Panc1 (cell line): ENCODE results near the gene SSTR5. TPM values are rescaled to one million over a fixed set of nuclear protein-coding genes. Genes with fewer than 3 reads are reported as not detected.

Source experiments
- ATAC-seq: fragments of 200-7000 bp; cut with Tn5 transposase; 2 replicates; pipeline ENCODE4 v1.9.1; 2020; ENCODE audit warnings: mild to moderate bottlenecking, moderate library complexity
- BruUV-seq: library from RNA; stranded (reverse); fragments of 400-500 nt; replicated peaks from 2 replicates; lab custom pipeline; 2021; lab: Mats Ljungman, UMichigan
- CTCF ChIA-PET: fragments of 300-600 bp; sonication (Branson Sonifier 250); formaldehyde crosslinking; loops from one replicate; lab custom pipeline; 2022; ENCODE audit warnings: antibody characterized with exemption; lab: Charles Lee
- POLR2A ChIA-PET: fragments of 300-600 bp; sonication (Branson Sonifier 250); formaldehyde crosslinking; loops from one replicate; lab custom pipeline; 2022; ENCODE audit warnings: antibody characterized with exemption; lab: Charles Lee
- DNase-seq: peaks from one replicate; pipeline ENCODE4 v3.0.0-alpha.2; 2010; ENCODE audit warnings: low read depth, low spot score
- H3K27ac ChIP-seq: 2 replicates; pipeline ENCODE4 v1.5.1; 2011; ENCODE audit warnings: mild to moderate bottlenecking, low read length, inconsistent platforms
- H3K27me3 ChIP-seq: fragments of 200-500 bp; sonication (Bioruptor generic); 2 replicates; pipeline ENCODE4 v1.6.0; 2014; ENCODE audit warnings: low read length, inconsistent platforms; ENCODE audit not compliant: control insufficient read depth, insufficient read depth
- H3K36me3 ChIP-seq: fragments of 200-500 bp; sonication (Bioruptor generic); 2 replicates; pipeline ENCODE4 v1.5.1; 2014; ENCODE audit warnings: inconsistent platforms, mild to moderate bottlenecking, low read length, moderate library complexity; ENCODE audit not compliant: control insufficient read depth, insufficient read depth
- H3K4me1 ChIP-seq: 2 replicates; pipeline ENCODE4 v1.5.1; 2011; ENCODE audit warnings: inconsistent platforms, mild to moderate bottlenecking, low read length, moderate library complexity; ENCODE audit not compliant: control insufficient read depth, insufficient read depth
- H3K4me3 ChIP-seq, 2 experiments: 2 replicates each; pipeline ENCODE4 v1.5.1; 2011 to 2012; ENCODE audit warnings: low read depth in 2 of 2, low read length in 2 of 2, mild to moderate bottlenecking in 2 of 2, inconsistent platforms in 1 of 2, moderate library complexity in 1 of 2
- H3K9me3 ChIP-seq: fragments of 200-500 bp; sonication (Bioruptor generic); 2 replicates; pipeline ENCODE4 v1.5.1; 2014; ENCODE audit warnings: low read depth, mild to moderate bottlenecking, inconsistent platforms, low read length, moderate library complexity; ENCODE audit not compliant: control insufficient read depth, insufficient read depth
- CTCF ChIP-seq: fragments of 450-650 bp; IDR thresholded peaks from 2 replicates; pipeline ENCODE4 v1.5.1; 2017; ENCODE audit warnings: mild to moderate bottlenecking
- POLR2AphosphoS5 ChIP-seq: IDR thresholded peaks from 2 replicates; pipeline ENCODE4 v1.6.1; 2012; ENCODE audit warnings: mild to moderate bottlenecking, low read depth, low read length, moderate library complexity
- REST ChIP-seq, 2 experiments: IDR thresholded peaks; 2 replicates each; pipeline ENCODE4 v1.6.1; 2011 to 2012; ENCODE audit warnings: low read depth in 2 of 2, control low read depth in 1 of 2, low read length in 1 of 2, mild to moderate bottlenecking in 1 of 2, moderate library complexity in 1 of 2; ENCODE audit not compliant: insufficient read depth in 1 of 2
- SIN3A ChIP-seq: IDR thresholded peaks from 2 replicates; pipeline ENCODE4 v1.6.1; 2012; ENCODE audit warnings: low read depth, mild to moderate bottlenecking, low read length, moderate library complexity, borderline replicate concordance; ENCODE audit not compliant: insufficient read depth
- TCF7L2 ChIP-seq: IDR thresholded peaks from 2 replicates; pipeline ENCODE4 v1.6.1; 2011; ENCODE audit warnings: mild to moderate bottlenecking, low read depth, low read length, inconsistent platforms
- in situ Hi-C: cut with HindIII; loops from 2 replicates; pipeline ENCODE4 v1.10.0; 2016; ENCODE audit warnings: low sequenced_read_pairs, low pct_unique_long_range_greater_than_20kb
- intact Hi-C: fragments of 100-400 bp; cut with micrococcal nuclease; formaldehyde crosslinking; loops from one replicate; pipeline ENCODE4 v1.10.0; 2022; ENCODE audit not compliant: unreplicated experiment
- total RNA-seq: library from RNA; stranded (reverse); gene quantifications from one replicate; pipeline ENCODE4 v1.2.1, GENCODE V29; 2021; ENCODE audit not compliant: unreplicated experiment

SSTR5 gene
- total RNA-seq, 1 experiment from 2014 or later, result 2.8 TPM

DNA sequence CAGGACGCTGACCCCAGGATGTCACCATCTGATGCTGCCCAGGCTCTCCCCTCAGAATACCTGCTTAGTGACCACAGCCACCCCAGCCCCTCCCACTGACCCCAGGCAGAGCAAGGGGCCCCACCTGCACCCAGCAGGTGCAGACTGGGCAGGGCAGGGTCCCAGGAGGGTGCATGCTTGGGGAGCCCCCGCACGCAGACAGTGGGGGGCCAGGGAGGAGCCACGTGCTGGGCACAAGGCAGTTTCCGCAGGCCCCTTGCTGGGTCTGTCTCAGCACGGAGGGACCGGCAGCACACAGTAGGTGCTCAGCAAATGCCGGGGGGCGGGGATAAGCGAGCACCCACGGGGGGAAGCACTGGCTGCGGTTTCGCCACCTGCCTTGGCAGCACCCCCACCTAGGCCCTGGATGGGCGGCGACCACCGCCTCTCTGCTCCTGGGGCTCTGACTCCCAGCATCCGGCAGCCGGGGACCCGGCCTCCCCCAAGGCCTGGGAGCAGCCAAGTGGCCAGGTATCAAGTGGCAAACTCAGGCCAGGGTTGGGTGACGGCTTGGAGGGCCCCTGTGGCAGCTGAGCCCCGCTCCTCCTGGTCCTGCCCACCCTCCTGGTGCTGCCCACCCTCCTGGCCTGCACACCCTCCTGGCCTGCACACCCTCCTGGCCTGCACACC, 18.7 kb upstream of the SSTR5 start:
- no peak for TF ChIP-seq POLR2AphosphoS5
- no peak for TF ChIP-seq CTCF
- no peak for TF ChIP-seq SIN3A
- TF ChIP-seq REST (IDR thresholded peaks at IDR 0.05; ENCODE audit: insufficient read depth in 1 of 2, low read depth in 2 of 2, low read length in 1 of 2), result no peak
- TF ChIP-seq TCF7L2, result no peak
- CTCF ChIA-PET, result no interaction called here
- ATAC-seq, result no peak
- no peaks in the 10 kb centered on the region for H3K27me3 ChIP-seq
- intact Hi-C loops (loop anchor here (1.0 kb wide), 1 partner anchor 241 kb away; no protein-coding TSS in a partner anchor), in situ Hi-C loops (no loop called here)
- H3K27ac ChIP-seq, result no peak overlapping the region
- no peaks in the 10 kb centered on the region for H3K36me3 ChIP-seq
- POLR2A ChIA-PET, result no interaction called here
- no peaks in the 10 kb centered on the region for H3K9me3 ChIP-seq
- peaks cover 8% of the 10 kb centered on the region; the same call in 1 of the 2 replicates for H3K4me1 ChIP-seq
- no peak for DNase-seq
- no peak overlapping the region for H3K4me3 ChIP-seq
- BruUV-seq, result no TSS peak

- POLR2A ChIA-PET, result no interaction called here
- in situ Hi-C loops, result no loop called here
These were observed 17.6 kb upstream of the SSTR5 start for GRCh38 chr16:1054660-1055556.

More at GRCh38 chr16:1054660-1055556, 17.6 kb upstream of the SSTR5 start:
- Histone ChIP-seq H3K27ac (no peak overlapping the region), H3K4me1 (peaks cover under 1% of the 10 kb centered on the region; the same call in 1 of the 2 replicates), H3K4me3 (no peak overlapping the region), H3K27me3 (no peaks in the 10 kb centered on the region), H3K36me3 (no peaks in the 10 kb centered on the region), H3K9me3 (no peaks in the 10 kb centered on the region)
- DNase-seq, result no peak
- no peak for TF ChIP-seq SIN3A
- peak; percentile 96 for TF ChIP-seq CTCF
- intact Hi-C loops, result loop anchor here (1.0 kb wide), 1 partner anchor 242 kb away; no protein-coding TSS in a partner anchor
- CTCF ChIA-PET, result interaction anchor here (0.5 to 0.6 kb wide), 2 partner anchors 48 to 554 kb away, joined by 3 read pairs; no protein-coding TSS in a partner anchor
- BruUV-seq, result no TSS peak
- ATAC-seq, result peak; percentile 82
